ENCODE results near the gene LYZL6.

DNA sequence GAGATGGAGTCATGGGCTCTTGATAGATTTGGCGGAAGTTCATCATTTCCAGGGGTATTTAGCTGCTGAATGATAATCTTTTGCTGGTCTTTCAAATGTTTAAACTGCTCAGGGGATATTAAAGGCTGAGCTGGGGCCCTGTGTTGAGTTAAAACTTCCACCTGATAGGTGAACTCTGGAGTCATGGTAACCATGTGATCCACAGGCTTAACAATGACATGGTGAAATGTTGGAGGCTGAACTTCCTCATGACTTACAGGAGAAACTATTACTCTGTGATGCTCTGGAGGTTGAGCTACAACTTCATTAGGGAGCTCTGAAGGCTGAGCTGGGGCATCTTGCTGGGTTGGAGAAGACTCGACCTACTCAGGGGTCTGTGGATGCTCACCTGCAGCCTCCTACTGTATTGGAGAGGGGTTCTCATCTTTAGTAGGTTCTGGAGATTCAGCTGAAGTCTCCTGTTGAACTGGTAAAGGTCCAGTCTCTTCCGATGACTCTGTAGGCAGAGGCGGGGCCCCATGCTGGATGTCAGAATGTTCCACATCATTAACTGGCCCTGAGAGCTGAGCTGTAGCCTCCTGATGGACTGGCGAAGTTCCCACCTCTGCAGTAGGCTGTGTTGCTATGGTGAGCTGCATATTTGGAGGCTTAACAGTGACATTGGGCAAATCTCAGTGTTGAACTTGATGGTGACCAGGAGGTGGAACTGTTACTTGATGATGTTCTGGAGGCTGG, 37.2 kb downstream of the LYZL6 start:
- TF ChIP-seq, protein P1, sequence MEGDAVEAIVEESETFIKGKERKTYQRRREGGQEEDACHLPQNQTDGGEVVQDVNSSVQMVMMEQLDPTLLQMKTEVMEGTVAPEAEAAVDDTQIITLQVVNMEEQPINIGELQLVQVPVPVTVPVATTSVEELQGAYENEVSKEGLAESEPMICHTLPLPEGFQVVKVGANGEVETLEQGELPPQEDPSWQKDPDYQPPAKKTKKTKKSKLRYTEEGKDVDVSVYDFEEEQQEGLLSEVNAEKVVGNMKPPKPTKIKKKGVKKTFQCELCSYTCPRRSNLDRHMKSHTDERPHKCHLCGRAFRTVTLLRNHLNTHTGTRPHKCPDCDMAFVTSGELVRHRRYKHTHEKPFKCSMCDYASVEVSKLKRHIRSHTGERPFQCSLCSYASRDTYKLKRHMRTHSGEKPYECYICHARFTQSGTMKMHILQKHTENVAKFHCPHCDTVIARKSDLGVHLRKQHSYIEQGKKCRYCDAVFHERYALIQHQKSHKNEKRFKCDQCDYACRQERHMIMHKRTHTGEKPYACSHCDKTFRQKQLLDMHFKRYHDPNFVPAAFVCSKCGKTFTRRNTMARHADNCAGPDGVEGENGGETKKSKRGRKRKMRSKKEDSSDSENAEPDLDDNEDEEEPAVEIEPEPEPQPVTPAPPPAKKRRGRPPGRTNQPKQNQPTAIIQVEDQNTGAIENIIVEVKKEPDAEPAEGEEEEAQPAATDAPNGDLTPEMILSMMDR (IDR thresholded peaks at IDR 0.05 in 8 of 11, conservative IDR thresholded peaks at IDR 0.05 in 3 of 11), result no peak
- TF ChIP-seq POLR2A (IDR thresholded peaks at IDR 0.05), result no peak
